HAP-1 (cell line): Measurements from ENCODE around the gene LMCD1.

Experiments used
- DNase-seq, 2 experiments: peaks; one replicate each; pipeline ENCODE4 v3.0.0-alpha.2; 2016 to 2020; ENCODE audit warnings: low spot score in 2 of 2
- H3K27me3 ChIP-seq: fragments of 250-450 bp; sonication (Bioruptor Pico); 2 replicates; pipeline ENCODE4 v1.5.1; 2020; ENCODE audit warnings: low read depth, mild to moderate bottlenecking, moderate library complexity
- H3K36me3 ChIP-seq: fragments of 250-450 bp; sonication (Bioruptor Pico); replicated peaks from 2 replicates; pipeline ENCODE4 v1.5.1; 2020; ENCODE audit warnings: mild to moderate bottlenecking
- H3K4me1 ChIP-seq: fragments of 250-450 bp; sonication (Bioruptor Pico); 2 replicates; pipeline ENCODE4 v1.5.1; 2020; ENCODE audit warnings: mild to moderate bottlenecking
- H3K4me3 ChIP-seq: fragments of 250-450 bp; sonication (Bioruptor Pico); 2 replicates; pipeline ENCODE4 v1.5.1; 2020; ENCODE audit warnings: mild to moderate bottlenecking, moderate library complexity
- H3K9me3 ChIP-seq: fragments of 250-450 bp; sonication (Bioruptor Pico); 2 replicates; pipeline ENCODE4 v1.5.1; 2020; ENCODE audit warnings: mild to moderate bottlenecking, moderate library complexity
- in situ Hi-C: fragments of 300-500 bp; cut with MboI; formaldehyde crosslinking; loops from 3 replicates; pipeline ENCODE4 v1.14.3; 2020; ENCODE audit warnings: low sequenced_read_pairs, inconsistent platforms, mixed read lengths

Gene LMCD1

GRCh38 chr3:8504611-8504973 is 3.0 kb downstream of the LMCD1 start:
- Histone ChIP-seq H3K4me3 (no peak overlapping the region), H3K4me1 (peaks cover 23% of the 10 kb centered on the region), H3K36me3 (no peaks in the 10 kb centered on the region), H3K9me3 (no peaks in the 10 kb centered on the region), H3K27me3 (no peaks in the 10 kb centered on the region)
- in situ Hi-C loops, result no loop called here
- DNase-seq, result no peak

GRCh38 chr3:8505621-8506020 is 4.0 kb downstream of the LMCD1 start:
- H3K27me3 ChIP-seq, result no peaks in the 10 kb centered on the region
- H3K36me3 ChIP-seq, result no peaks in the 10 kb centered on the region
- H3K9me3 ChIP-seq, result no peaks in the 10 kb centered on the region
- in situ Hi-C loops, result no loop called here
- H3K4me1 ChIP-seq, result peaks cover 12% of the 10 kb centered on the region
- H3K4me3 ChIP-seq, result no peak overlapping the region
- DNase-seq, result no peak

DNA sequence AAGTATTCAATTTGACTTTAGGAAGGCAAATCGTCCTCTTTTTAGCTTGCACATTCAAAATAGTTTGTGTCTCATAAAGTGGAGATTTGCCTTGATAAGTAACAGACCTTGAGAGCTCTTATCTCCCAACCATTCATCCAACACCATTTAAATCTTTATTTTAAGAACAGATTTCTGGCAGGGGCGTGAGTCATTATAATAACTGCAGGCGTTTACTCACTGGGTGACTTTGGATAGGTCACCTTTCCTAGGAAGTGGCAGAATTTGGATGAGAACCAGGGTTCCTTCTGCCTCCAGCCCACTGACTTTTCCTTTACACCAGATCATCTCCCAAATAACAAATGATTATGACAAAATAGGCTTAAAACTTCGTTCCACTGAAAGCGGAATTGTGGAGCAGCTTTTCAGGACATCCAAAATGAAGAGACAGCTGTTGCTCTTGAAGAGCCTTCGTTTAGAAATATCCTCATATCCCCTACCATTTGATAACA is 5.0 kb downstream of the LMCD1 start:
- Histone ChIP-seq H3K4me3 (no peak overlapping the region), H3K36me3 (no peaks in the 10 kb centered on the region), H3K4me1 (peaks cover 9% of the 10 kb centered on the region), H3K9me3 (no peaks in the 10 kb centered on the region), H3K27me3 (no peaks in the 10 kb centered on the region)
- in situ Hi-C loops, result no loop called here
- no peak for DNase-seq

DNA sequence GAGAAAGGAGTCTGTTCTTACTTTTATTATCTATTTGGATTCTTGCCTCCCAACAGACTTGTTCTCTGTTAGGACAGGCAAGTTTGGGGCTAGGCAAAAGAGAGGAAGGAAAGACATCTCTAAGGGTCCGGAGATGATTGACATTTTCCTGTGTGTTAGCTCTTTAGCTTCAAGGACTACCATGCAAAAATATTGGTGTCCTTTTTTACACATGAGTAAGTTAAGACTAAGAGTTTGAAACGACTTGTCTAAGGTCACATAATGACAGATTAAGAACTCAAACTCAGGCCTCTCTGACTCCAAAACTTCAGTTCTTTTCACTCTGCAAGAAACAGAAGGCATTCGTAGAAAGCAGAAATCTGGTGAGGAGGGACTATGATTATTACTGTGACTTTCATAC is 5.9 kb downstream of the LMCD1 start:
- Histone ChIP-seq H3K4me1 (peaks cover 6% of the 10 kb centered on the region; the same call in 1 of the 2 replicates), H3K27me3 (no peaks in the 10 kb centered on the region), H3K36me3 (no peaks in the 10 kb centered on the region), H3K9me3 (no peaks in the 10 kb centered on the region), H3K4me3 (no peak overlapping the region)
- DNase-seq, result no peak
- in situ Hi-C loops, result no loop called here

GRCh38 chr3:8509961-8510360 is 8.3 kb downstream of the LMCD1 start:
- Histone ChIP-seq H3K4me1 (no peaks in the 10 kb centered on the region), H3K4me3 (no peak overlapping the region), H3K9me3 (no peaks in the 10 kb centered on the region), H3K36me3 (no peaks in the 10 kb centered on the region), H3K27me3 (no peaks in the 10 kb centered on the region)
- in situ Hi-C loops, result no loop called here
- no peak for DNase-seq

DNA sequence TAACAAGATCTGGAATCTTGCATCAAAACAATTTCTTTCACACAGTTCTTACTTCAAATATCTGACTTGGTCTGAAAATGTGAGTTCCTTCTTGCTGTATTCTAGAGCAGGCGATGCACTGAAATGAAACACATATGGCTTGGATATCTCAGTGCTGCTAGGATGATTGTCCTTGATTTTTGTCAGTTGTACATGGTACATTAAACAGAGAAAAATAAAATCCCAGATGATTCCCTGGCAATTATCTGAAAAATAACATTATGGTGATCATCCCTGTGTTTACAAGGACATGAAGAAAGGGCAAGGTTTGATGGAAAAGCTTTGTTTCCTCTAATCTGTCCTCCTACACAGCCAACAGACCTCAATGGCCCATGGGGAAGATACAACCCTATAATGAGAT is 10.6 kb downstream of the LMCD1 start:
- in situ Hi-C loops, result no loop called here
- H3K27me3 ChIP-seq, result no peaks in the 10 kb centered on the region
- DNase-seq, result no peak
- no peaks in the 10 kb centered on the region for H3K9me3 ChIP-seq
- no peaks in the 10 kb centered on the region for H3K36me3 ChIP-seq
- H3K4me3 ChIP-seq, result no peak overlapping the region
- no peaks in the 10 kb centered on the region for H3K4me1 ChIP-seq

GRCh38 chr3:8516047-8516661 is 14.5 kb downstream of the LMCD1 start:
- Histone ChIP-seq H3K9me3 (no peaks in the 10 kb centered on the region), H3K4me1 (peaks cover 5% of the 10 kb centered on the region; the same call in 1 of the 2 replicates), H3K4me3 (no peak overlapping the region), H3K27me3 (no peaks in the 10 kb centered on the region), H3K36me3 (no peaks in the 10 kb centered on the region)
- in situ Hi-C loops, result no loop called here
- no peak for DNase-seq

DNA sequence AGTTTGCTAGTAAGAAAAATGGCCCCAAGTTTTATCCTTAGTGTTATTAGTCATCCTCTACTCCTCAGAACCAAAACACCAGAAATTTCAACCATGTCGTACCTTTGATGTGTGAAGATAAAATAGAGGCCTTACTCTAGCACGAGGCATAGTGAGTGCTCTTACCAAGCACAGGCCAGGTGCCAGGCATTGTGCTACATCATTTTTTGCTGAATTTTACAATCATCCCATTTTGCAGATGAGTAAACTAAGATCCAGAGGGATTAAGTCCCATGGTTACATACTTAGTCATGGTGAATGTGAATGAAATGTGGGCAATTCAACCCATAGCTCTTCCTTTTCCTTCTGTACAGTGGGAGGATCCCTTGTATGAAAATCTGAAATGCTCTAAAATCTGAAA is 15.2 kb downstream of the LMCD1 start:
- in situ Hi-C loops, result no loop called here
- Histone ChIP-seq H3K4me3 (no peak overlapping the region), H3K4me1 (peaks cover 5% of the 10 kb centered on the region; the same call in 1 of the 2 replicates), H3K27me3 (no peaks in the 10 kb centered on the region), H3K9me3 (no peaks in the 10 kb centered on the region), H3K36me3 (no peaks in the 10 kb centered on the region)
- DNase-seq, result no peak

DNA sequence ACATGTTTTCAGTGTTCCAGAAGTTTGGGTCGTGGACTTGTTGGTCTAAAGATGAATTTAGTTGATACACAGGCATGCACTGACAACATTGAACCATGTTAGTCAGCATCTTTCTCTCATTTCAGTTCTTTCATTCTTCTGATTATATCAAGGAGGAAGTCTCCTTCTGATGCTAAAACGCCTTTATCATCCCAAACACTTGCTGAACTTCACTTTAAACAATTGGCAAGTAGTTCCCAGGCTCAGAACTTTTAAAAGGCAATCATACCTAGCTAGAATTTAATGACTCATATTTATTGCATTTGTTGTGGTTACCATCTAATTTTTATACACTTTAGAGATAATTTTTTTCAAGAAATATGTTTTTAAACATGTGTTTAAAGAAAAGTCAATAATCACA is 15.9 kb downstream of the LMCD1 start:
- in situ Hi-C loops, result no loop called here
- Histone ChIP-seq H3K27me3 (no peaks in the 10 kb centered on the region), H3K4me3 (no peak overlapping the region), H3K4me1 (peaks cover 5% of the 10 kb centered on the region; the same call in 1 of the 2 replicates), H3K36me3 (no peaks in the 10 kb centered on the region), H3K9me3 (no peaks in the 10 kb centered on the region)
- DNase-seq, result no peak

- Histone ChIP-seq H3K27me3 (no peaks in the 10 kb centered on the region), H3K4me1 (peaks cover 5% of the 10 kb centered on the region; the same call in 1 of the 2 replicates), H3K4me3 (no peak overlapping the region), H3K36me3 (no peaks in the 10 kb centered on the region), H3K9me3 (no peaks in the 10 kb centered on the region)
- no peak for DNase-seq
- in situ Hi-C loops, result no loop called here
Measured at GRCh38 chr3:8518138-8518537, 16.5 kb downstream of the LMCD1 start.

DNA sequence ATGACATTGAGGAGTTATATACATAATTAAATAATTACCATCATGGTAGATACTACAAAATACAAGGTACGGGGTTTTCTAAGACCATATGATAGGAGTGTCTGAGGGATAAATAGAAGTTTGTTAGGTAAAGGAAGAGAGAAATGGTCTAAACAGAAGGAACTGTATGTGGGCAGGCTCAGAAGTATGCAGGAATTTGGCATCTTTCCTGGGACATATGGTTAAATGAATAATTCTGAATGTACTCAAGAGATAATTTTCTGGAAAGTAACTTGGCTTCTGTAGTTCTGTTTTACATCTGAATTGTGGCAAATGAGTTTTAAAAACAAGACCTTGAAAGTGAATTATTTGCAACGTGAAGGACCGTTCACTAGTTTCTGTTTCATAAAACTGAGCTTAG is 17.5 kb downstream of the LMCD1 start:
- no peak overlapping the region for H3K4me3 ChIP-seq
- no peaks in the 10 kb centered on the region for H3K36me3 ChIP-seq
- H3K4me1 ChIP-seq, result peaks cover 5% of the 10 kb centered on the region; the same call in 1 of the 2 replicates
- no peaks in the 10 kb centered on the region for H3K27me3 ChIP-seq
- in situ Hi-C loops, result no loop called here
- no peak for DNase-seq
- H3K9me3 ChIP-seq, result no peaks in the 10 kb centered on the region

DNA sequence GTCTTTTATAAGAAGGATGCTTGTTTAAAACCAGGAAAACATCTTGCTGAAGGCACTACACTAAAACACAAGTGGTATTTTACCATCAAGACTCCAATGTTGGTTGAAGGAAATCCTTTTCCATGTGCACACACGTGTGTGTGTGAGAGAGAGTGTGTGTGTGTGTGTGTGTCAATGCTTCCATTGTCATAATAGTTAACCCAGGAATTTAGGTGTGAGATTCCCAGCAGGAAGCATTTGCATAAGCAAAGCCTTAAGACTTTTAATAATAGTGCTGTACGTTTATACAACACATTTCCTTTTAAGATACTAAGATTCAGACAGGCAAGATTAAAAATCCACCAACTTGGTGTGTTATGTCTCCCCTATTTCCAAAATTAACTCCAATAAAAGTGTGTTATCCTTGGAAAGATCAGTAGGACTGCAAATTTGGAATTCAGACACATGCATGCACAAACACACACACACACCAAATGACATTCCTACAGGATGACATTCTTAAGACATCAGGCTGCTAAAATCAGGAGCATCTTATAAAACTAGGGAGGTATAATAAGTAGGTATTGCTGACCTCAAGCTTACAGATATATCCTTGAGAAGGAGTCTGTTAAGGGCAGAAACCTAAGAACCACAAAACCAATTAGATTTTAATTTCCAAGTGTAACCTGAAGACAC is 18.3 kb downstream of the LMCD1 start:
- no peak overlapping the region for H3K4me3 ChIP-seq
- no peaks in the 10 kb centered on the region for H3K27me3 ChIP-seq
- H3K9me3 ChIP-seq, result no peaks in the 10 kb centered on the region
- H3K36me3 ChIP-seq, result no peaks in the 10 kb centered on the region
- DNase-seq, result peak; percentile 20 to 49
- peaks cover 5% of the 10 kb centered on the region; the same call in 1 of the 2 replicates for H3K4me1 ChIP-seq
- in situ Hi-C loops, result no loop called here

- H3K4me3 ChIP-seq, result no peak overlapping the region
- H3K9me3 ChIP-seq, result no peaks in the 10 kb centered on the region
- H3K27me3 ChIP-seq, result no peaks in the 10 kb centered on the region
- H3K4me1 ChIP-seq, result peaks cover 5% of the 10 kb centered on the region; the same call in 1 of the 2 replicates
- in situ Hi-C loops, result no loop called here
- no peak for DNase-seq
- no peaks in the 10 kb centered on the region for H3K36me3 ChIP-seq
Measured at GRCh38 chr3:8520816-8521403, 19.3 kb downstream of the LMCD1 start.

DNA sequence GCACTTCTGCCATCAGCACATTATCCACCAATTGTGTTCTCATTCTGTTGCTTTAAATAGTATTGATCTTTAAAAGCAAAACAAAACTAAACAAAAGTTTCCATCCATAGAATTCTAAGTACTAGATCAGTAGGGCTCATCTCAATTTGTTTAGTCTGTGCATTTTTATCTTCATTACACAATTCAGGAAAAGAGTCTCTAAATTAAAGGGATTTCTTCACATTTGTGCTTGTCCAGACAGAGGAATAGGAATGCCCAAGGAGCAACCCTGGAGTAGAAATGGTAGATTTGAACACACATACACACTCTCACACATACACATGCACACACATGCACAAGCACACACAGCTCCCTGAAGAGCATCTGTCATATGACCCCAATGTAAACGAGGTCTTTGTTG is 21.4 kb downstream of the LMCD1 start:
- in situ Hi-C loops, result no loop called here
- Histone ChIP-seq H3K27me3 (no peaks in the 10 kb centered on the region), H3K36me3 (no peaks in the 10 kb centered on the region), H3K4me3 (no peak overlapping the region), H3K9me3 (no peaks in the 10 kb centered on the region), H3K4me1 (peaks cover 5% of the 10 kb centered on the region; the same call in 1 of the 2 replicates)
- no peak for DNase-seq
